ENCODE results near the gene ARF3.

DNA sequence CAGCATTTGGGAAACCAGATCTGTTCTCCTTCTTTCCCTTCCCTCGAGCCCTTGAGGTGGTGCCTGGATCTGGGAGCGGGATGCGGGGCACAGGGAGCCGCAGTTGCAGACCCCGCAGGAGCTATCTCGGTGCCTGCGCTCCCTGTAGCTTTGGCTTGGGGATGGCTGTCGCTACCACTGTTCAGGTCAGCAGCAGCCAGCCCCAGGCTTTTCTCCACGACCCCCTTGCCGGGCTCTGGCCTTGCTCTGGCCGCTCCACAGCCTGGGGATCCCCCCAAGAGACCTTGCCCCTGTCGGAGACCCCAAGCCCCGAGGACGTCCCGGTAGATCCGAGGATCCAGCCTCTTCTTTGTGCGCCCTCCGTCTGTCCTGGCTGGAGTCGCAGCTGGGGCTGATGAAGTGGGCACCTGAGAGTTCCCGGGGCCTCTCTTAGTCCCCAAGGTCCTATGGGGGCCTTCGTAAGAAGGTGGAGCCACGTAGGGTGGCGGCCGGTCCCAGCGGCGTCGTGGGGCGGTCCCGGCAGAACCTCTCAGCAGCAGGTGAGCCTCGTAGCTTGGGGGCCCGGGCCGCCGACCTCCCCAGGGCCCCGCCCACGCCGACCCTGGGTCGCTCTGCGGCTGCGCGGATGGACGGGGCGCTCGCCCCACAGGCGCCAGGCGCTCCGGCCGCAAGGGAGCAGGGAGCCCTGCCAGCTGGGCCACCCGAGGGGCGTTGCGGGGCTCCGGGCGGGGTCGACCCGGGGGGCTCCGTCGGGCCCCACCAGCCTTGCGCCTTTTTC, 40.6 kb upstream of the ARF3 start:
- TF ChIP-seq, protein P1, sequence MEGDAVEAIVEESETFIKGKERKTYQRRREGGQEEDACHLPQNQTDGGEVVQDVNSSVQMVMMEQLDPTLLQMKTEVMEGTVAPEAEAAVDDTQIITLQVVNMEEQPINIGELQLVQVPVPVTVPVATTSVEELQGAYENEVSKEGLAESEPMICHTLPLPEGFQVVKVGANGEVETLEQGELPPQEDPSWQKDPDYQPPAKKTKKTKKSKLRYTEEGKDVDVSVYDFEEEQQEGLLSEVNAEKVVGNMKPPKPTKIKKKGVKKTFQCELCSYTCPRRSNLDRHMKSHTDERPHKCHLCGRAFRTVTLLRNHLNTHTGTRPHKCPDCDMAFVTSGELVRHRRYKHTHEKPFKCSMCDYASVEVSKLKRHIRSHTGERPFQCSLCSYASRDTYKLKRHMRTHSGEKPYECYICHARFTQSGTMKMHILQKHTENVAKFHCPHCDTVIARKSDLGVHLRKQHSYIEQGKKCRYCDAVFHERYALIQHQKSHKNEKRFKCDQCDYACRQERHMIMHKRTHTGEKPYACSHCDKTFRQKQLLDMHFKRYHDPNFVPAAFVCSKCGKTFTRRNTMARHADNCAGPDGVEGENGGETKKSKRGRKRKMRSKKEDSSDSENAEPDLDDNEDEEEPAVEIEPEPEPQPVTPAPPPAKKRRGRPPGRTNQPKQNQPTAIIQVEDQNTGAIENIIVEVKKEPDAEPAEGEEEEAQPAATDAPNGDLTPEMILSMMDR (IDR thresholded peaks at IDR 0.05; ENCODE audit: low read depth, low read length) = no peak
- TF ChIP-seq EZH2phosphoT487 (IDR thresholded peaks at IDR 0.05; ENCODE audit: low read depth) = no peak

All from OCI-LY3 (cell line).